GM12875 (cell line): ENCODE data around the gene CLIC2.
"Not testable (repeated sequence)": the region's sequence is repeated elsewhere in the genome, so short reads cannot be mapped to it uniquely, and the experiment has no call there.

Experiments used
- H3K4me3 ChIP-seq: one replicate; pipeline ENCODE4 v1.5.1; 2011; ENCODE audit warnings: low read depth, low read length, control low read depth
- CTCF ChIP-seq: IDR thresholded peaks from 2 replicates; pipeline ENCODE4 v1.5.1; 2011; ENCODE audit warnings: low read depth, mild to moderate bottlenecking, control low read depth, inconsistent platforms, low read length, moderate library complexity, borderline replicate concordance; ENCODE audit not compliant: insufficient read depth

CLIC2 gene

GRCh38 chrX:155334486-155335336, at the start of gene CLIC2:
Gene CLIC2, minus strand, starts transcription at chrX:155334614. Its CDS starts 187 bp downstream, at chrX:155334427.
- TF ChIP-seq CTCF: no peak
- no peak within 1 kb of the TSS for H3K4me3 ChIP-seq

GRCh38 chrX:155382529-155382967, 48.1 kb upstream of the CLIC2 start:
- not testable (repeated sequence) for H3K4me3 ChIP-seq

GRCh38 chrX:155381843-155382528, 47.6 kb upstream of the CLIC2 start, which contains the start of gene F8A2:
Gene F8A2, plus strand, starts transcription at chrX:155382095. Its CDS starts 20 bp downstream, at chrX:155382115.
- not testable (repeated sequence) for H3K4me3 ChIP-seq

GRCh38 chrX:155379802-155380201, 45.4 kb upstream of the CLIC2 start:
- not testable (repeated sequence) for H3K4me3 ChIP-seq

GRCh38 chrX:155373777-155374458, 39.5 kb upstream of the CLIC2 start:
- not testable (repeated sequence) for H3K4me3 ChIP-seq

GRCh38 chrX:155363712-155364111, 29.3 kb upstream of the CLIC2 start:
- not testable (repeated sequence) for H3K4me3 ChIP-seq

- not testable (repeated sequence) for H3K4me3 ChIP-seq
These were observed 15.0 kb upstream of the CLIC2 start for GRCh38 chrX:155349448-155349847.

GRCh38 chrX:155345689-155346088, 11.3 kb upstream of the CLIC2 start:
- not testable (repeated sequence) for H3K4me3 ChIP-seq

- not testable (repeated sequence) for H3K4me3 ChIP-seq
These were observed 911 bp upstream of the CLIC2 start for GRCh38 chrX:155335337-155335712.

GRCh38 chrX:155333544-155334100, 792 bp downstream of the CLIC2 start:
- no peak for TF ChIP-seq CTCF
- no peak overlapping the region for H3K4me3 ChIP-seq

GRCh38 chrX:155330992-155331391, 3.4 kb downstream of the CLIC2 start:
- no peak for TF ChIP-seq CTCF
- H3K4me3 ChIP-seq: no peak overlapping the region
